ENCODE results near the gene CADPS.

Gene CADPS

GRCh38 chr3:62481962-62482361 lies 393.3 kb downstream of the CADPS start:
- DNase-seq = no peak

GRCh38 chr3:62480056-62480455 lies 395.2 kb downstream of the CADPS start:
- DNase-seq = no peak

- DNase-seq = no peak
Observed at GRCh38 chr3:62479326-62479725, 395.9 kb downstream of the CADPS start.

GRCh38 chr3:62475306-62475705 lies 399.9 kb downstream of the CADPS start:
- no peak for DNase-seq

GRCh38 chr3:62467966-62468722 lies 407.1 kb downstream of the CADPS start:
- DNase-seq = no peak

GRCh38 chr3:62462788-62463187 lies 412.4 kb downstream of the CADPS start:
- DNase-seq = no peak

- DNase-seq = no peak
Observed at GRCh38 chr3:62462104-62462762, 413.0 kb downstream of the CADPS start.

- no peak for DNase-seq
Observed at GRCh38 chr3:62454916-62455315, 420.3 kb downstream of the CADPS start.

GRCh38 chr3:62453448-62453847 lies 421.8 kb downstream of the CADPS start:
- DNase-seq = no peak

- DNase-seq = no peak
Observed at GRCh38 chr3:62451211-62451887, 423.9 kb downstream of the CADPS start.

- no peak for DNase-seq
Observed at GRCh38 chr3:62446337-62446940, 428.8 kb downstream of the CADPS start.

GRCh38 chr3:62445275-62445674 lies 429.9 kb downstream of the CADPS start:
- peak; percentile 12 for DNase-seq

GRCh38 chr3:62439978-62440377 lies 435.2 kb downstream of the CADPS start:
- no peak for DNase-seq

- no peak for DNase-seq
Observed at GRCh38 chr3:62439176-62439813, 435.9 kb downstream of the CADPS start.

- no peak for DNase-seq
Observed at GRCh38 chr3:62436785-62437184, 438.4 kb downstream of the CADPS start.

GRCh38 chr3:62433396-62433795 lies 441.8 kb downstream of the CADPS start:
- no peak for DNase-seq

- no peak for DNase-seq
Observed at GRCh38 chr3:62421207-62421606, 454.0 kb downstream of the CADPS start.

- DNase-seq = no peak
Observed at GRCh38 chr3:62416144-62416543, 459.1 kb downstream of the CADPS start.

- no peak for DNase-seq
Observed at GRCh38 chr3:62415312-62415801, 459.9 kb downstream of the CADPS start.

GRCh38 chr3:62414786-62415185 lies 460.4 kb downstream of the CADPS start:
- DNase-seq = no peak

GRCh38 chr3:62413687-62414086 lies 461.5 kb downstream of the CADPS start:
- DNase-seq = no peak

GRCh38 chr3:62406945-62407344 lies 468.3 kb downstream of the CADPS start:
- no peak for DNase-seq

- DNase-seq = no peak
Observed at GRCh38 chr3:62405566-62405965, 469.6 kb downstream of the CADPS start.

All from CD4-positive, alpha-beta T cell treated with Interleukin-4 for 4 hours (primary cell).